Measurements from ENCODE around the gene YLPM1.
A peak's percentile ranks its signal among the peaks of the same experiment; 100 is the strongest.

YLPM1 gene

GRCh38 chr14:74860899-74861733, 98.0 kb downstream of the YLPM1 start:
- no peak overlapping the region for H3K4me3 ChIP-seq (ENCODE audit: insufficient read depth in 1 of 2, low read depth in 1 of 2, low read length in 2 of 2)
- 17% methylated on average over 6 of the region's 7 CpGs for WGBS
- no peak overlapping the region for H4K91ac ChIP-seq (ENCODE audit: low read length)
- H3K4me1 ChIP-seq (ENCODE audit: control insufficient read depth, insufficient read depth, low read depth, low read length) = peaks cover 1% of the 10 kb centered on the region
- DNase-seq = peak; percentile 82
- no peak overlapping the region for H2BK12ac ChIP-seq (ENCODE audit: low read length in 2 of 2)
- peaks cover 0 to 12% of the 10 kb centered on the region in 2 experiments for H3K27me3 ChIP-seq (ENCODE audit: control insufficient read depth in 1 of 2, insufficient read depth in 1 of 2, low read length in 2 of 2)
- no peaks in the 10 kb centered on the region for H3K79me1 ChIP-seq (replicated peaks; ENCODE audit: low read length, poor library complexity, severe bottlenecking)
- H4K8ac ChIP-seq (ENCODE audit: low read length) = no peak overlapping the region
- H3K9me3 ChIP-seq (ENCODE audit: control insufficient read depth, low read length) = no peaks in the 10 kb centered on the region
- H3K27ac ChIP-seq (ENCODE audit: low read length, poor library complexity, severe bottlenecking) = no peak overlapping the region
- H3K4ac ChIP-seq (ENCODE audit: low read depth in 1 of 2, low read length in 2 of 2) = no peak overlapping the region
- H2BK120ac ChIP-seq (ENCODE audit: low read depth, low read length) = no peak overlapping the region
- no peaks in the 10 kb centered on the region for H3K36me3 ChIP-seq (ENCODE audit: control insufficient read depth in 1 of 2, insufficient read depth in 2 of 2, low read depth in 1 of 2, low read length in 2 of 2)
- H3K9ac ChIP-seq (ENCODE audit: low read length) = peak overlapping the region; percentile 32
- no peak overlapping the region for H3K14ac ChIP-seq (ENCODE audit: low read length in 2 of 2)
- no peak overlapping the region for H2BK15ac ChIP-seq (ENCODE audit: low read depth, poor library complexity, severe bottlenecking)
- no peak overlapping the region for H3K18ac ChIP-seq (ENCODE audit: low read depth in 1 of 2, low read length in 2 of 2)
- no peak overlapping the region for H3K4me2 ChIP-seq (ENCODE audit: low read length, poor library complexity, severe bottlenecking)
- H2AFZ ChIP-seq (ENCODE audit: low read depth, low read length) = no peak overlapping the region
- H3K23ac ChIP-seq (ENCODE audit: low read length in 2 of 2) = no peak overlapping the region
- H2AK5ac ChIP-seq (ENCODE audit: low read length, severe bottlenecking) = no peak overlapping the region
- no peak overlapping the region for H2BK5ac ChIP-seq (ENCODE audit: low read depth, low read length, poor library complexity, severe bottlenecking)

GRCh38 chr14:74861734-74862090, 98.6 kb downstream of the YLPM1 start:
- Histone ChIP-seq H3K4me1 (ENCODE audit: control insufficient read depth, insufficient read depth, low read depth, low read length) (peaks cover 1% of the 10 kb centered on the region), H3K79me1 (replicated peaks; ENCODE audit: low read length, poor library complexity, severe bottlenecking) (no peaks in the 10 kb centered on the region), H3K27ac (ENCODE audit: low read length, poor library complexity, severe bottlenecking) (no peak overlapping the region), H2AK5ac (ENCODE audit: low read length, severe bottlenecking) (no peak overlapping the region), H2BK15ac (ENCODE audit: low read depth, poor library complexity, severe bottlenecking) (no peak overlapping the region), H3K14ac (ENCODE audit: low read length in 2 of 2) (no peak overlapping the region), H3K27me3 (ENCODE audit: control insufficient read depth in 1 of 2, insufficient read depth in 1 of 2, low read length in 2 of 2) (peaks cover 2 to 18% of the 10 kb centered on the region in 2 experiments), H3K9me3 (ENCODE audit: control insufficient read depth, low read length) (no peaks in the 10 kb centered on the region), H3K4me3 (ENCODE audit: insufficient read depth in 1 of 2, low read depth in 1 of 2, low read length in 2 of 2) (no peak overlapping the region), H2BK5ac (ENCODE audit: low read depth, low read length, poor library complexity, severe bottlenecking) (no peak overlapping the region), H3K23ac (ENCODE audit: low read length in 2 of 2) (no peak overlapping the region), H4K8ac (ENCODE audit: low read length) (no peak overlapping the region), H3K18ac (ENCODE audit: low read depth in 1 of 2, low read length in 2 of 2) (no peak overlapping the region), H3K4me2 (ENCODE audit: low read length, poor library complexity, severe bottlenecking) (no peak overlapping the region), H2BK120ac (ENCODE audit: low read depth, low read length) (no peak overlapping the region), H3K9ac (ENCODE audit: low read length) (no peak overlapping the region), H2BK12ac (ENCODE audit: low read length in 2 of 2) (no peak overlapping the region), H4K91ac (ENCODE audit: low read length) (no peak overlapping the region), H3K36me3 (ENCODE audit: control insufficient read depth in 1 of 2, insufficient read depth in 2 of 2, low read depth in 1 of 2, low read length in 2 of 2) (no peaks in the 10 kb centered on the region), H3K4ac (ENCODE audit: low read depth in 1 of 2, low read length in 2 of 2) (no peak overlapping the region), H2AFZ (ENCODE audit: low read depth, low read length) (no peak overlapping the region)
- 97% methylated on average over 1 of the region's 3 CpGs for WGBS
- DNase-seq = no peak

DNA sequence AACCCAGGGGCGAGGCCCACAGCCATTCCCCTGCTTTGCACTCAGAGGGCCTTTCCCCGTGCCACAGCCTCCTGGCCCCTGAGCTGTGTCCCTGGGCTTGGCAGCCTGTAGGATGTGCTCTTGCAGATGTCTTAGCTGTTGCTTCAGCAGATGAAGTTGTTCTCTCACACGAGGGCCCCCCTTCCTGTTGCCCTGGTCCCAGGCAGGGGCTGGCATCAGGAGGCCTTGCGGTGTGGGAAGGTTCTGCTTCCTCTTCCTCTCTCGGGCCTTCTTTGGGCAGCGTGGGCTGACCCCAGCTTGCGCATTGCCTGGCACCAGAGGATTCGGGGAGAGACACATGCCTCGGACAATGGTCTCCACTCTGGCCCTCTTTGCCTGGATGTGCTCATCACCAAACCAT, 100.2 kb downstream of the YLPM1 start:
- Histone ChIP-seq H2AK5ac (ENCODE audit: low read length, severe bottlenecking) (no peak overlapping the region), H2BK12ac (ENCODE audit: low read length in 2 of 2) (no peak overlapping the region), H3K4me3 (ENCODE audit: insufficient read depth in 1 of 2, low read depth in 1 of 2, low read length in 2 of 2) (no peak overlapping the region), H2BK120ac (ENCODE audit: low read depth, low read length) (no peak overlapping the region), H4K8ac (ENCODE audit: low read length) (no peak overlapping the region), H3K23ac (ENCODE audit: low read length in 2 of 2) (no peak overlapping the region), H2BK15ac (ENCODE audit: low read depth, poor library complexity, severe bottlenecking) (no peak overlapping the region), H3K18ac (ENCODE audit: low read depth in 1 of 2, low read length in 2 of 2) (no peak overlapping the region), H3K4ac (ENCODE audit: low read depth in 1 of 2, low read length in 2 of 2) (no peak overlapping the region), H3K4me1 (ENCODE audit: control insufficient read depth, insufficient read depth, low read depth, low read length) (peaks cover 1% of the 10 kb centered on the region), H3K79me1 (replicated peaks; ENCODE audit: low read length, poor library complexity, severe bottlenecking) (no peaks in the 10 kb centered on the region), H2AFZ (ENCODE audit: low read depth, low read length) (no peak overlapping the region), H3K14ac (ENCODE audit: low read length in 2 of 2) (no peak overlapping the region), H2BK5ac (ENCODE audit: low read depth, low read length, poor library complexity, severe bottlenecking) (no peak overlapping the region), H3K27ac (ENCODE audit: low read length, poor library complexity, severe bottlenecking) (no peak overlapping the region), H3K27me3 (ENCODE audit: control insufficient read depth in 1 of 2, insufficient read depth in 1 of 2, low read length in 2 of 2) (peaks cover 2 to 29% of the 10 kb centered on the region in 2 experiments), H3K9ac (ENCODE audit: low read length) (no peak overlapping the region), H3K36me3 (ENCODE audit: control insufficient read depth in 1 of 2, insufficient read depth in 2 of 2, low read depth in 1 of 2, low read length in 2 of 2) (no peaks in the 10 kb centered on the region), H3K4me2 (ENCODE audit: low read length, poor library complexity, severe bottlenecking) (no peak overlapping the region), H3K9me3 (ENCODE audit: control insufficient read depth, low read length) (no peaks in the 10 kb centered on the region), H4K91ac (ENCODE audit: low read length) (no peak overlapping the region)
- DNase-seq = no peak
- 88% methylated on average over 9 of the region's 9 CpGs for WGBS

DNA sequence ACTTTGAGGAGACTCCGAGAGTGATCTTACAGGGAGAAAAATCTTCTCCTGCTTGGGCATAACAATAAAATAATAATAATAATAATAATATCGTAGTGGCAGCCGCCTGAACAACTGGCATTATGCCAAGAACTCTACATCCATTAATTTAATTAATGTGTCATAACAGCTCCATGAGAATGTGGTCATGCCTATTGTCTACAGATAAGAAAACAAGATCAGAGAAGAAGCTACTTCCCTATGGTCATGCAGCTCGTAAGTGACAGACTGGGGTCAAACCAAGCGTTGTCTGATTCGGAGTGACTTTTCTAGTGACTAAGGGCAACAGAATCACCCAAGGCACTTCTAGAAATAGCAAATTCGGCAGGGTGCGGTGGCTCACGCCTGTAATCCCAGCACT, 101.1 kb downstream of the YLPM1 start:
- no peak overlapping the region for H3K14ac ChIP-seq (ENCODE audit: low read length in 2 of 2)
- H4K91ac ChIP-seq (ENCODE audit: low read length) = no peak overlapping the region
- DNase-seq = no peak
- no peak overlapping the region for H2BK15ac ChIP-seq (ENCODE audit: low read depth, poor library complexity, severe bottlenecking)
- no peak overlapping the region for H3K4ac ChIP-seq (ENCODE audit: low read depth in 1 of 2, low read length in 2 of 2)
- H3K36me3 ChIP-seq (ENCODE audit: control insufficient read depth in 1 of 2, insufficient read depth in 2 of 2, low read depth in 1 of 2, low read length in 2 of 2) = no peaks in the 10 kb centered on the region
- no peak overlapping the region for H2BK120ac ChIP-seq (ENCODE audit: low read depth, low read length)
- H3K79me1 ChIP-seq (replicated peaks; ENCODE audit: low read length, poor library complexity, severe bottlenecking) = no peaks in the 10 kb centered on the region
- H4K8ac ChIP-seq (ENCODE audit: low read length) = no peak overlapping the region
- H3K4me3 ChIP-seq (ENCODE audit: insufficient read depth in 1 of 2, low read depth in 1 of 2, low read length in 2 of 2) = no peak overlapping the region
- H3K4me1 ChIP-seq (ENCODE audit: control insufficient read depth, insufficient read depth, low read depth, low read length) = peaks cover 1% of the 10 kb centered on the region
- H2AFZ ChIP-seq (ENCODE audit: low read depth, low read length) = no peak overlapping the region
- H2AK5ac ChIP-seq (ENCODE audit: low read length, severe bottlenecking) = no peak overlapping the region
- H2BK12ac ChIP-seq (ENCODE audit: low read length in 2 of 2) = no peak overlapping the region
- 95% methylated on average over 6 of the region's 9 CpGs for WGBS
- no peak overlapping the region for H3K9ac ChIP-seq (ENCODE audit: low read length)
- no peaks in the 10 kb centered on the region for H3K9me3 ChIP-seq (ENCODE audit: control insufficient read depth, low read length)
- H3K18ac ChIP-seq (ENCODE audit: low read depth in 1 of 2, low read length in 2 of 2) = no peak overlapping the region
- H3K23ac ChIP-seq (ENCODE audit: low read length in 2 of 2) = no peak overlapping the region
- no peak overlapping the region for H3K27ac ChIP-seq (ENCODE audit: low read length, poor library complexity, severe bottlenecking)
- no peak overlapping the region for H2BK5ac ChIP-seq (ENCODE audit: low read depth, low read length, poor library complexity, severe bottlenecking)
- H3K4me2 ChIP-seq (ENCODE audit: low read length, poor library complexity, severe bottlenecking) = no peak overlapping the region
- peaks cover 2 to 29% of the 10 kb centered on the region in 2 experiments for H3K27me3 ChIP-seq (ENCODE audit: control insufficient read depth in 1 of 2, insufficient read depth in 1 of 2, low read length in 2 of 2)

Measured in mesenchymal stem cell (in vitro differentiated cells and primary cell).